ENCODE measurements around the gene RAD51.

DNA sequence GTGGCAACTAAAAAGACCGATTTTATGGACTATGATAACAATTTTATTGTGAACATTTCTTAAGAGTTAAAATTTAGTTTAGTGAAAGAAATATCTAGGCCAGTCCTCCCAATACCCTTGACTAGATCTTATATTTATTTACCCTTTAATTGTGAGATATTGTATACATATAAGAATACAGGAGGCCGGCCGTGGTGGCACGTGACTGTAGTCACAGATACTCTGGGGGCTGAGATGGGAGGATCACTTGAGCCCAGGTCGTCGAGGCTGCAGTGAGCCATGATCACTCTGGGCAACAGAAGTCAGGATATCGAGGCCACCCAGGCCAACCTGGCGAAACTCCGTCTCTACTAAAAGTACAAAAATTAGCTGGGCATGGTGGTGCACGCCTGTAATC lies 60.8 kb downstream of the RAD51 start:
- no peak for TF ChIP-seq POLR2AphosphoS5 (IDR thresholded peaks at IDR 0.05)
- TF ChIP-seq, protein P1, sequence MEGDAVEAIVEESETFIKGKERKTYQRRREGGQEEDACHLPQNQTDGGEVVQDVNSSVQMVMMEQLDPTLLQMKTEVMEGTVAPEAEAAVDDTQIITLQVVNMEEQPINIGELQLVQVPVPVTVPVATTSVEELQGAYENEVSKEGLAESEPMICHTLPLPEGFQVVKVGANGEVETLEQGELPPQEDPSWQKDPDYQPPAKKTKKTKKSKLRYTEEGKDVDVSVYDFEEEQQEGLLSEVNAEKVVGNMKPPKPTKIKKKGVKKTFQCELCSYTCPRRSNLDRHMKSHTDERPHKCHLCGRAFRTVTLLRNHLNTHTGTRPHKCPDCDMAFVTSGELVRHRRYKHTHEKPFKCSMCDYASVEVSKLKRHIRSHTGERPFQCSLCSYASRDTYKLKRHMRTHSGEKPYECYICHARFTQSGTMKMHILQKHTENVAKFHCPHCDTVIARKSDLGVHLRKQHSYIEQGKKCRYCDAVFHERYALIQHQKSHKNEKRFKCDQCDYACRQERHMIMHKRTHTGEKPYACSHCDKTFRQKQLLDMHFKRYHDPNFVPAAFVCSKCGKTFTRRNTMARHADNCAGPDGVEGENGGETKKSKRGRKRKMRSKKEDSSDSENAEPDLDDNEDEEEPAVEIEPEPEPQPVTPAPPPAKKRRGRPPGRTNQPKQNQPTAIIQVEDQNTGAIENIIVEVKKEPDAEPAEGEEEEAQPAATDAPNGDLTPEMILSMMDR (IDR thresholded peaks at IDR 0.05) = no peak
- TF ChIP-seq POLR2A (IDR thresholded peaks at IDR 0.05) = no peak
- no peak for TF ChIP-seq EP300 (IDR thresholded peaks at IDR 0.05)

Measured in upper lobe of left lung (tissue), 4 donors.